Measurements from ENCODE around the gene ZBTB16. TPM values are rescaled to one million over a fixed set of nuclear protein-coding genes. Genes with fewer than 3 reads are reported as not detected.

ZBTB16 gene
- total and polyA plus RNA-seq, 9 donors: 12.7 to 160 (median 68.7) TPM

DNA sequence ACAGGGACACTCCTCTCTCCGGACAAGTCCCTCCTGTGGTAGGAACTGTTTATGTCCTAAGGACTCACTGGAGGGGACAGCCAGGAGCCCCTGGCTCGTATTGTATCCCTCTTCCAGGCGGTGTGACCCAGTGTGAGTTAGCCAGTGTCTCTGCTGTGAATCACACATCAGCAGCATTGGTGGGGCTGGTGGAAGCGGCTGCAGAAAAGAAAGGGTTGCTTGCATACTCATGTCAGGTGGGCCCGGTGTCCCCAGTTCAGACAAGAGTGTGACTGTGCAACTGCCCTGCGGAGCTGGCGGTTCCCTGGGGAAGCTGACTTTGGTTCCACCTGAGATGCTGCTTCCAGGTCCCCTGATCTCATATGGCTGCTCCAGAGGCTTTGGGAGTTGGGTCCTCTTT, 99.4 kb downstream of the ZBTB16 start:
- peaks cover 54% of the 10 kb centered on the region for H3K4me1 ChIP-seq (ENCODE audit: insufficient read depth)
- TF ChIP-seq POLR2A (IDR thresholded peaks at IDR 0.05) (no peak), CTCF (IDR thresholded peaks at IDR 0.05) (no peak), EP300 (IDR thresholded peaks at IDR 0.05) (no peak)
- intact Hi-C loops (cut with DNase I): no loop called here
- H3K4me3 ChIP-seq: no peak overlapping the region
- no peak for DNase-seq
- no peaks in the 10 kb centered on the region for H3K9me3 ChIP-seq
- H3K27ac ChIP-seq: peak overlapping the region; percentile 85 to 87
- WGBS, 3 donors: 91 to 95% (median 94%) methylated on average over 7 of the region's 7 CpGs
- no peaks in the 10 kb centered on the region for H3K36me3 ChIP-seq
- no peaks in the 10 kb centered on the region for H3K27me3 ChIP-seq

- Histone ChIP-seq H3K4me3 (no peak overlapping the region), H3K9me3 (no peaks in the 10 kb centered on the region), H3K4me1 (ENCODE audit: insufficient read depth) (peaks cover 52% of the 10 kb centered on the region), H3K36me3 (no peaks in the 10 kb centered on the region), H3K27me3 (no peaks in the 10 kb centered on the region), H3K27ac (peak overlapping the region; percentile 85 to 87)
- WGBS, 3 donors: 46 to 59% (median 46%) methylated on average over 5 of the region's 5 CpGs
- intact Hi-C loops (cut with DNase I): no loop called here
- DNase-seq: no peak
- TF ChIP-seq CTCF (IDR thresholded peaks at IDR 0.05): no peak
- TF ChIP-seq EP300 (IDR thresholded peaks at IDR 0.05): no peak
- peak; percentile 6 for TF ChIP-seq POLR2A (IDR thresholded peaks at IDR 0.05)
Observed at GRCh38 chr11:114159320-114159719, 99.8 kb downstream of the ZBTB16 start.

DNA sequence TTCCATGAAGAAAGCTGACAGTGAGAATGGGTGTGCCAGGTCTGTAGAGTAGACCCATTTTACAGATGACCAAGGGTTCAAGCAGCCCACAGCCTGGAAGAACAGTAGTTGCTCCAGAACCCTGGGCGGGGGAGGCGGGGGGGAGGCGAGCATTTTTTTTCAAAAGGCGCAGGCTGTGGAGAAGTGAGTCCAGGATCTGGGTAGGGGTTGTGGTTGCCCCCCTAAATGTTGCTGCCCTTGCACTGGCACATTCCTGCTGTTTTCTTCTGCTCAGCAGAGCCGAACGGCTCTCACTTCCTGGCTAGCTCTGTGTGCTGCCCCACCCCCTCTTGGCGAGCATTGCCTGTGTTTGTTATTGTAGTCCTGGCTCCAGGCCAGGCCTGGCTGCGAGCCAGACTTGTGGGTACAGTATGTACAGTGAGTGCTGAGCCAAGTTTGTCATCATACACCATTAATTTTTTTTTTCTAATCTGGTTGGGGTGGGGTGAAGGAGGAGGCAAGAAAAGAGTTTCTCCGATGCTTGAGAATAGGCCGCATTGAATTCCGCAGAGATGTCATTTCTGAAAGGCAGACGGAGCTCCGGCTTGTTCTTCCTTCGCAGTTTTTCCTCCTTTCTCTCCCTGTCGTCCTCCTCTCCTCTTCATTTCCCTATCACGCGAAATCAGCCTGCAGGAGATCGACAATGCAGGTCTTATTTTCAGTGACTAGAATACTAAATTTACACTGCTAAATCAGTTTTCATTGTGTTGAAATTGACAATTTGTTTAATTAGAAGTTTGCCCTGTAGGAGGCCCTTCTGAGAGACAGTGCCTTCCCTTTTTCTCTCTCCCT, 100.5 kb downstream of the ZBTB16 start:
- WGBS, 3 donors: 1 to 4% (median 2%) methylated on average over 18 of the region's 18 CpGs
- intact Hi-C loops (cut with DNase I): loop anchor here in 3 of 4 donors (5.0 kb wide), 3 partner anchors 48 to 98 kb away; no protein-coding TSS in a partner anchor
- peaks cover 54% of the 10 kb centered on the region for H3K4me1 ChIP-seq (ENCODE audit: insufficient read depth)
- no peaks in the 10 kb centered on the region for H3K27me3 ChIP-seq
- TF ChIP-seq CTCF (IDR thresholded peaks at IDR 0.05) (peak in 1 of 3 donors; percentile 6), POLR2A (IDR thresholded peaks at IDR 0.05) (peak; percentile 29), EP300 (IDR thresholded peaks at IDR 0.05) (peak; percentile 99)
- peak overlapping the region; percentile 7 for H3K4me3 ChIP-seq
- peak; percentile 99 to 100 (median 100) for DNase-seq
- H3K36me3 ChIP-seq: no peaks in the 10 kb centered on the region
- H3K27ac ChIP-seq: peak overlapping the region; percentile 85 to 89
- no peaks in the 10 kb centered on the region for H3K9me3 ChIP-seq

- Histone ChIP-seq H3K36me3 (no peaks in the 10 kb centered on the region), H3K9me3 (no peaks in the 10 kb centered on the region), H3K27me3 (no peaks in the 10 kb centered on the region), H3K4me1 (ENCODE audit: insufficient read depth) (peaks cover 60% of the 10 kb centered on the region), H3K4me3 (peak overlapping the region; percentile 7), H3K27ac (peak overlapping the region; percentile 85 to 89)
- DNase-seq: no peak
- intact Hi-C loops (cut with DNase I): loop anchor here in 3 of 4 donors (5.0 kb wide), 3 partner anchors 49 to 99 kb away; no protein-coding TSS in a partner anchor
- no peak for TF ChIP-seq POLR2A (IDR thresholded peaks at IDR 0.05)
- no peak for TF ChIP-seq EP300 (IDR thresholded peaks at IDR 0.05)
- TF ChIP-seq CTCF (IDR thresholded peaks at IDR 0.05): peak in 1 of 3 donors; percentile 0
- WGBS, 3 donors: 84 to 95% (median 86%) methylated on average over 6 of the region's 6 CpGs
Observed at GRCh38 chr11:114160894-114161293, 101.4 kb downstream of the ZBTB16 start.

All from ovary (tissue), 9 donors.